Breast epithelium (tissue), 4 donors: Measurements from ENCODE around the gene NIPSNAP3A. TPM values are rescaled to one million over a fixed set of nuclear protein-coding genes. Genes with fewer than 3 reads are reported as not detected.

Source experiments
- DNase-seq, 2 donors: peaks; one replicate each; pipeline ENCODE4 v3.0.0-alpha.2; 2019; ENCODE audit warnings: low spot score in 2 of 2
- H3K27ac ChIP-seq, 2 donors: fragments of 200-600 bp; sonication (generic) in 1 of 2; one replicate each; pipeline ENCODE4 v1.5.1; 2016 to 2019; ENCODE audit warnings: mild to moderate bottlenecking in 1 of 2
- H3K27me3 ChIP-seq, 2 donors: fragments of 200-600 bp; sonication (generic) in 1 of 2; one replicate each; pipeline versions ENCODE4 v1.5.1 to v1.6.0; 2017 to 2019; ENCODE audit warnings: control low read depth in 1 of 2, mild to moderate bottlenecking in 1 of 2
- H3K36me3 ChIP-seq: fragments of 200-600 bp; one replicate; pipeline ENCODE4 v1.5.1; 2019
- H3K4me1 ChIP-seq, 2 donors: fragments of 200-600 bp; sonication (generic); one replicate each; pipeline ENCODE4 v1.5.1; 2016 to 2019; ENCODE audit warnings: control low read depth in 1 of 2
- H3K4me3 ChIP-seq, 3 donors: fragments of 200-600 bp; sonication (generic); 1 replicate in 2 of 3; 2 replicates in 1 of 3; pipeline ENCODE4 v1.5.1; 2016 to 2019; ENCODE audit warnings: mild to moderate bottlenecking in 3 of 3, moderate library complexity in 2 of 3
- H3K9me3 ChIP-seq, 2 donors: fragments of 200-600 bp; sonication (generic) in 1 of 2; one replicate each; pipeline ENCODE4 v1.5.1; 2016 to 2019; ENCODE audit warnings: control low read depth in 1 of 2
- POLR2A ChIP-seq: fragments of 450-650 bp; IDR thresholded peaks from one replicate; pipeline ENCODE4 v1.6.1; 2016; ENCODE audit warnings: antibody characterized with exemption, mild to moderate bottlenecking, moderate library complexity
- POLR2AphosphoS5 ChIP-seq, 3 donors: sonication (generic); formaldehyde crosslinking; IDR thresholded peaks; one replicate each; pipeline ENCODE4 v1.6.1; 2017; ENCODE audit warnings: antibody characterized with exemption in 3 of 3
- intact Hi-C: fragments of 100-400 bp; cut with DNase I; formaldehyde crosslinking; loops from one replicate; pipeline ENCODE4 v1.15.1; 2023; ENCODE audit warnings: low total_unique reads
- total RNA-seq, 3 donors: library from RNA; depleted of rRNA; stranded (reverse); fragments of >200 nt; gene quantifications; one replicate each; pipeline ENCODE4 v1.1.0, GENCODE V29; 2016
- TF ChIP-seq, protein P1 (sequence below), 3 donors: fragments of 450-650 bp; IDR thresholded peaks; one replicate each; pipeline ENCODE4 v1.5.1; 2016 to 2017; ENCODE audit warnings: antibody characterized with exemption in 3 of 3, mild to moderate bottlenecking in 3 of 3, moderate library complexity in 3 of 3

NIPSNAP3A gene
- total RNA-seq, 3 donors from 2014 or later = 23.1 to 28.2 (median 26.6) TPM

DNA sequence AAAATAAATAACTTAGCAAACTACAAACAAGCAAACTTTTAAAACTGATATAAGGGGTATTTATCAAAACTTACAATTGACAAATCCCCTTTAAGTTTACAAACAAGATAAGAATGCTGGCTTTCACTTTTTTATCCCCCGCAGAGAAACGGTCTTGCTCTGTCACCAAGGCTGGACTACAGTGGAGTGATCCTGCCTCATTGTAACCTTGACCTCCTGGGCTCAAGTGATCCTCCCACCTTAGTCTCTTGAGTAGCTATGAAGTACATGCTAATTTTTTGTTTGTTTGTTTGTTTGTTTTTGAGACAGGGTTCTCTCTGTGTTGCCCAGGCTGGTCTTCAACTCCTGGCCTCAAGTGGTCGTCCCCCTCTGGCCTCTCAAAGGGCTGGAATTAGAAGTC lies 9.0 kb upstream of the NIPSNAP3A start:
- intact Hi-C loops = no loop called here
- no peak overlapping the region for H3K4me3 ChIP-seq

GRCh38 chr9:104740621-104741020 lies 6.9 kb upstream of the NIPSNAP3A start:
- H3K4me3 ChIP-seq = no peak overlapping the region
- no peak overlapping the region for H3K27ac ChIP-seq
- H3K27me3 ChIP-seq = no peaks in the 10 kb centered on the region
- H3K9me3 ChIP-seq = no peaks in the 10 kb centered on the region
- no peaks in the 10 kb centered on the region for H3K4me1 ChIP-seq
- no peak for DNase-seq
- intact Hi-C loops = no loop called here
- no peaks in the 10 kb centered on the region for H3K36me3 ChIP-seq
- no peak for TF ChIP-seq POLR2A
- TF ChIP-seq, protein P1, sequence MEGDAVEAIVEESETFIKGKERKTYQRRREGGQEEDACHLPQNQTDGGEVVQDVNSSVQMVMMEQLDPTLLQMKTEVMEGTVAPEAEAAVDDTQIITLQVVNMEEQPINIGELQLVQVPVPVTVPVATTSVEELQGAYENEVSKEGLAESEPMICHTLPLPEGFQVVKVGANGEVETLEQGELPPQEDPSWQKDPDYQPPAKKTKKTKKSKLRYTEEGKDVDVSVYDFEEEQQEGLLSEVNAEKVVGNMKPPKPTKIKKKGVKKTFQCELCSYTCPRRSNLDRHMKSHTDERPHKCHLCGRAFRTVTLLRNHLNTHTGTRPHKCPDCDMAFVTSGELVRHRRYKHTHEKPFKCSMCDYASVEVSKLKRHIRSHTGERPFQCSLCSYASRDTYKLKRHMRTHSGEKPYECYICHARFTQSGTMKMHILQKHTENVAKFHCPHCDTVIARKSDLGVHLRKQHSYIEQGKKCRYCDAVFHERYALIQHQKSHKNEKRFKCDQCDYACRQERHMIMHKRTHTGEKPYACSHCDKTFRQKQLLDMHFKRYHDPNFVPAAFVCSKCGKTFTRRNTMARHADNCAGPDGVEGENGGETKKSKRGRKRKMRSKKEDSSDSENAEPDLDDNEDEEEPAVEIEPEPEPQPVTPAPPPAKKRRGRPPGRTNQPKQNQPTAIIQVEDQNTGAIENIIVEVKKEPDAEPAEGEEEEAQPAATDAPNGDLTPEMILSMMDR (IDR thresholded peaks at IDR 0.05) = no peak
- no peak for TF ChIP-seq POLR2AphosphoS5 (IDR thresholded peaks at IDR 0.05)

More for the DNA sequence above, 9.0 kb upstream of the NIPSNAP3A start:
- no peaks in the 10 kb centered on the region for H3K27me3 ChIP-seq
- no peak overlapping the region for H3K27ac ChIP-seq
- H3K9me3 ChIP-seq = no peaks in the 10 kb centered on the region
- TF ChIP-seq, protein P1 (IDR thresholded peaks at IDR 0.05) = no peak
- TF ChIP-seq POLR2A = no peak
- TF ChIP-seq POLR2AphosphoS5 (IDR thresholded peaks at IDR 0.05) = no peak
- no peaks in the 10 kb centered on the region for H3K36me3 ChIP-seq
- H3K4me1 ChIP-seq = no peaks in the 10 kb centered on the region
- DNase-seq = no peak

DNA sequence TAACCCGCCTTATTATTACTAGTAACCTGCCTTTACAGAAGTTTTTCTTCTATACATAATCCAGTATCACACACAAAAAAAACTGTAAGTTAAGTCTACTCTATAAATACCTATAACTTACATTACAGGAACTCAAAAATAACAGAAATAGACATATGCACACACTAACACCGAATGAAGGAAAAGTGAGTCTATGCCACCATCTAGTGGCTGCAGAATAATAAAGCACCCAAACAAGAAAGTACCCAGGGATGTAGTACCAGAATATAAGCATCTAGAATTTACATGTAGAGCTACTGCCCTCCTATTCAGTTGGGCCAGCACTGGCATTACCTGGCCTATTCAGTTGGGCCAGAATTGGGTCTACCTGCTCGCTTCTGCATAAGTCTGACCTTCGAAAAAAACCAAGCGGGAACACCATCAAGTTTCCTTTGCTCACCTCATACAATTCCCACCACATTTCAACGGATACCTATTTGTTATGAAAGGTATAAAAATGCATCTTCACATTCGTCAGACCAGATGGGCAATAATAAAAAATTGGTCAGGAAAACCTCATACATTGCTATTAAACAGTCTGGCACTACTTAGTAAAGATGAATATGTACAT lies 4.0 kb upstream of the NIPSNAP3A start:
- no peak overlapping the region for H3K4me3 ChIP-seq
- H3K4me1 ChIP-seq = no peaks in the 10 kb centered on the region

DNA sequence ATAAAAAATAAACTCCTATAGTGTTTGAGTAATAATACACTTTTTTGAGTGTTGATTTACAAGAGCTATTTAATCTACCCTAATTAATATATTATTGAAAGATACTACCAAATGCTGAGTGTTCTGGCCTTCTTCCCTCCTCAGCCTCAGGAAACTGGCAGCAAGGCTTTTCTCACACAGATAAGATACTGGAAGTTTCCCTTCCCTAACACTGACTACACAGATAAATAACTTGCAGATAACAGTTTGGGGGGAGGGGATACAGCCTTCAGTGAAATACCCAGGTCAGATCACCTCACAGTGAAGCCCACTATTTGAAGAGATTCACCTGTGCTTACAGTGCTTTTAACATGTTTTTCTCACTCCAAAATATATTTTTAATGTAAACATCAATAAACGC lies 1.6 kb upstream of the NIPSNAP3A start:
- TF ChIP-seq, protein P1 (IDR thresholded peaks at IDR 0.05) = no peak
- TF ChIP-seq POLR2AphosphoS5 (IDR thresholded peaks at IDR 0.05) (no peak), POLR2A (no peak)
- Histone ChIP-seq H3K9me3 (no peaks in the 10 kb centered on the region), H3K36me3 (no peaks in the 10 kb centered on the region), H3K4me1 (peaks cover 0 to 4% of the 10 kb centered on the region in 2 donors), H3K4me3 (no peak overlapping the region), H3K27ac (no peak overlapping the region), H3K27me3 (no peaks in the 10 kb centered on the region)
- intact Hi-C loops = no loop called here
- no peak for DNase-seq

More for the DNA sequence above, 4.0 kb upstream of the NIPSNAP3A start:
- no peaks in the 10 kb centered on the region for H3K36me3 ChIP-seq
- H3K27me3 ChIP-seq = no peaks in the 10 kb centered on the region
- TF ChIP-seq, protein P1 (IDR thresholded peaks at IDR 0.05) = peak; percentile 18 to 65 (median 63)
- TF ChIP-seq POLR2AphosphoS5 (IDR thresholded peaks at IDR 0.05) = no peak
- no peak overlapping the region for H3K27ac ChIP-seq
- H3K9me3 ChIP-seq = no peaks in the 10 kb centered on the region
- no peak for DNase-seq
- intact Hi-C loops = no loop called here

DNA sequence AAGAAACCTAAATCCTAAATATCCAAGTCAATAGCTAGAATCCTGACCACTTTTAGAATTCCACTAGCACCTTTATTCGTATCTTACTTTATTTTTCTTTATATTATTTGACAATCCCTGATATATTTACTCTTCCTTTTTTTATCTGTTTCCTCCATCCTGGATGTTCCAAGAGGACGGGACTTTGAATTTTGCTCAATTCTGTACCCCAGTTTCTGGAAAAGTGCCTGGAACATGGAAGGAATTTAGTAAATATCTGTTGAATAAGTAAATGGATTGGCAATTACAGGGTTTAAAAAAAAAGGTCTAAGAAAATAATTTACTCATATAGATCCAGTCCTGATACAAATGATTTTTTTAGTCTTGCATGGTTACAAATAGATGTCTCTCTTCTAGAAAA lies 1.2 kb upstream of the NIPSNAP3A start:
- Histone ChIP-seq H3K27me3 (no peaks in the 10 kb centered on the region), H3K9me3 (no peaks in the 10 kb centered on the region), H3K36me3 (no peaks in the 10 kb centered on the region), H3K27ac (no peak overlapping the region), H3K4me3 (no peak overlapping the region), H3K4me1 (peaks cover 0 to 4% of the 10 kb centered on the region in 2 donors)
- no peak for TF ChIP-seq POLR2A
- no peak for DNase-seq
- intact Hi-C loops = no loop called here
